GM12878 (cell line): ENCODE data around the gene LRIT3.

Experiments used
- GATAD2B ChIP-seq: fragments of 450-650 bp; conservative IDR thresholded peaks from 2 replicates; pipeline ENCODE4 v1.6.1; 2017; ENCODE audit warnings: low read depth, mild to moderate bottlenecking, moderate library complexity
- MYC ChIP-seq: IDR thresholded peaks from 2 replicates; pipeline ENCODE4 v1.6.1; 2011; ENCODE audit warnings: mild to moderate bottlenecking, low read length, moderate library complexity, inconsistent platforms; ENCODE audit not compliant: insufficient read depth, insufficient replicate concordance, insufficient read length, severe bottlenecking
- ZNF622 ChIP-seq: fragments of 450-650 bp; IDR thresholded peaks from 2 replicates; pipeline ENCODE4 v1.6.1; 2017; ENCODE audit warnings: mild to moderate bottlenecking, inconsistent platforms
- TF ChIP-seq, protein P1 (sequence below), 3 experiments: IDR thresholded peaks in 2 of 3; conservative IDR thresholded peaks in 1 of 3; 2 replicates each; pipeline ENCODE4 v1.5.1; 2011; ENCODE audit warnings: low read depth in 3 of 3, low read length in 3 of 3, mild to moderate bottlenecking in 3 of 3, control low read depth in 2 of 3, moderate library complexity in 2 of 3, inconsistent platforms in 1 of 3, mixed read lengths in 1 of 3; ENCODE audit not compliant: control insufficient read depth in 2 of 3, insufficient read depth in 1 of 3; ENCODE audit errors: extremely low read depth in 1 of 3

GRCh38 chr4:109809655-109810054, 38.3 kb upstream of the LRIT3 start:
- TF ChIP-seq, protein P1, sequence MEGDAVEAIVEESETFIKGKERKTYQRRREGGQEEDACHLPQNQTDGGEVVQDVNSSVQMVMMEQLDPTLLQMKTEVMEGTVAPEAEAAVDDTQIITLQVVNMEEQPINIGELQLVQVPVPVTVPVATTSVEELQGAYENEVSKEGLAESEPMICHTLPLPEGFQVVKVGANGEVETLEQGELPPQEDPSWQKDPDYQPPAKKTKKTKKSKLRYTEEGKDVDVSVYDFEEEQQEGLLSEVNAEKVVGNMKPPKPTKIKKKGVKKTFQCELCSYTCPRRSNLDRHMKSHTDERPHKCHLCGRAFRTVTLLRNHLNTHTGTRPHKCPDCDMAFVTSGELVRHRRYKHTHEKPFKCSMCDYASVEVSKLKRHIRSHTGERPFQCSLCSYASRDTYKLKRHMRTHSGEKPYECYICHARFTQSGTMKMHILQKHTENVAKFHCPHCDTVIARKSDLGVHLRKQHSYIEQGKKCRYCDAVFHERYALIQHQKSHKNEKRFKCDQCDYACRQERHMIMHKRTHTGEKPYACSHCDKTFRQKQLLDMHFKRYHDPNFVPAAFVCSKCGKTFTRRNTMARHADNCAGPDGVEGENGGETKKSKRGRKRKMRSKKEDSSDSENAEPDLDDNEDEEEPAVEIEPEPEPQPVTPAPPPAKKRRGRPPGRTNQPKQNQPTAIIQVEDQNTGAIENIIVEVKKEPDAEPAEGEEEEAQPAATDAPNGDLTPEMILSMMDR (IDR thresholded peaks at IDR 0.05 in 2 of 3, conservative IDR thresholded peaks at IDR 0.05 in 1 of 3; ENCODE audit: control insufficient read depth in 2 of 3, extremely low read depth in 1 of 3, insufficient read depth in 1 of 3, low read depth in 3 of 3, low read length in 3 of 3) = no peak
- TF ChIP-seq GATAD2B (no peak), ZNF622 (no peak), MYC (no peak)
